CD14-positive monocyte (primary cell): Measurements from ENCODE around the gene DYNLT3. TPM values are rescaled to one million over a fixed set of nuclear protein-coding genes. Genes with fewer than 3 reads are reported as not detected.

Source experiments
- DNase-seq, 3 donors: peaks; one replicate each; pipeline ENCODE4 v3.0.0-alpha.2; 2011 to 2022
- H2AFZ ChIP-seq: 2 replicates; pipeline ENCODE4 v1.6.0; 2012; ENCODE audit warnings: mild to moderate bottlenecking, low read depth, low read length, inconsistent platforms; ENCODE audit not compliant: insufficient read depth, poor library complexity, severe bottlenecking
- H3K27ac ChIP-seq, 2 donors: 1 replicate in 1 of 2; 2 replicates in 1 of 2; pipeline ENCODE4 v1.5.1; 2012 to 2013; ENCODE audit warnings: low read length in 2 of 2, control low read depth in 1 of 2, inconsistent platforms in 1 of 2, low read depth in 1 of 2, mild to moderate bottlenecking in 1 of 2
- H3K27me3 ChIP-seq, 2 donors: one replicate each; pipeline versions ENCODE4 v1.6.0 to v1.6.1; 2011 to 2013; ENCODE audit warnings: low read length in 2 of 2; ENCODE audit not compliant: control insufficient read depth in 2 of 2, insufficient read depth in 2 of 2
- H3K36me3 ChIP-seq, 2 donors: replicated peaks in 1 of 2; 1 replicate in 1 of 2; 2 replicates in 1 of 2; pipeline versions ENCODE4 v1.5.1 to v1.6.1; 2012 to 2013; ENCODE audit warnings: low read length in 2 of 2, control low read depth in 1 of 2, inconsistent platforms in 1 of 2, mild to moderate bottlenecking in 1 of 2; ENCODE audit not compliant: insufficient read depth in 2 of 2, control insufficient read depth in 1 of 2
- H3K4me1 ChIP-seq, 2 donors: 1 replicate in 1 of 2; 2 replicates in 1 of 2; pipeline versions ENCODE4 v1.5.1 to v1.6.1; 2012 to 2013; ENCODE audit warnings: low read length in 2 of 2, control low read depth in 1 of 2, inconsistent platforms in 1 of 2, mild to moderate bottlenecking in 1 of 2, moderate library complexity in 1 of 2; ENCODE audit not compliant: insufficient read depth in 2 of 2, control insufficient read depth in 1 of 2
- H3K4me2 ChIP-seq: replicated peaks from 2 replicates; pipeline ENCODE3; 2012; ENCODE audit warnings: low read length, moderate library complexity, mild to moderate bottlenecking; ENCODE audit not compliant: poor library complexity, severe bottlenecking; ENCODE audit errors: extremely low read depth
- H3K4me3 ChIP-seq, 3 experiments: fragments of 200-600 bp in 1 of 3; sonication (generic) in 1 of 3; replicated peaks in 1 of 3; 1 replicate in 2 of 3; 2 replicates in 1 of 3; pipeline ENCODE4 v1.5.1; 2011 to 2013; ENCODE audit warnings: low read length in 3 of 3, mild to moderate bottlenecking in 3 of 3, control low read depth in 2 of 3, low read depth in 2 of 3, inconsistent platforms in 1 of 3, moderate library complexity in 1 of 3
- H3K79me2 ChIP-seq: 2 replicates; pipeline ENCODE4 v1.6.0; 2012; ENCODE audit warnings: mild to moderate bottlenecking, control low read depth, inconsistent platforms, low read length, moderate library complexity; ENCODE audit not compliant: insufficient read depth
- H3K9ac ChIP-seq: 2 replicates; pipeline ENCODE4 v1.6.0; 2017; ENCODE audit warnings: low read length, mild to moderate bottlenecking; ENCODE audit not compliant: insufficient read depth, poor library complexity, severe bottlenecking
- H3K9me3 ChIP-seq, 2 donors: replicated peaks in 1 of 2; 1 replicate in 1 of 2; 2 replicates in 1 of 2; pipeline versions ENCODE4 v1.5.1 to v1.6.1; 2012 to 2013; ENCODE audit warnings: low read length in 2 of 2, control low read depth in 1 of 2; ENCODE audit not compliant: control insufficient read depth in 1 of 2, insufficient read depth in 1 of 2
- H4K20me1 ChIP-seq: 2 replicates; pipeline ENCODE4 v1.6.0; 2012; ENCODE audit warnings: mild to moderate bottlenecking, low read length, control low read depth, moderate library complexity; ENCODE audit not compliant: insufficient read depth
- H3K27ac Mint-ChIP-seq, 7 donors: one replicate each; pipeline ENCODE4 v1.8.0; 2020; ENCODE audit warnings: mild to moderate bottlenecking in 7 of 7, mixed read lengths in 7 of 7, moderate library complexity in 6 of 7, inconsistent platforms in 2 of 7
- H3K27me3 Mint-ChIP-seq, 3 donors: one replicate each; pipeline ENCODE4 v1.8.0; 2021 to 2022; ENCODE audit warnings: low read depth in 3 of 3, mild to moderate bottlenecking in 3 of 3, mixed read lengths in 3 of 3, moderate library complexity in 3 of 3, inconsistent platforms in 1 of 3
- H3K36me3 Mint-ChIP-seq, 2 donors: one replicate each; pipeline ENCODE4 v1.8.0; 2020; ENCODE audit warnings: mixed read lengths in 2 of 2, inconsistent platforms in 1 of 2, mild to moderate bottlenecking in 1 of 2
- H3K4me1 Mint-ChIP-seq: one replicate; pipeline ENCODE4 v1.8.0; 2020; ENCODE audit warnings: mild to moderate bottlenecking, mixed read lengths
- H3K4me3 Mint-ChIP-seq, 2 donors: one replicate each; pipeline ENCODE4 v1.8.0; 2020; ENCODE audit warnings: mild to moderate bottlenecking in 2 of 2, mixed read lengths in 2 of 2, moderate library complexity in 1 of 2
- H3K9me3 Mint-ChIP-seq, 7 donors: one replicate each; pipeline ENCODE4 v1.8.0; 2020 to 2022; ENCODE audit warnings: mixed read lengths in 7 of 7, mild to moderate bottlenecking in 6 of 7, moderate library complexity in 6 of 7, inconsistent platforms in 2 of 7
- WGBS: methylation state at CpG from one replicate; pipeline ENCODE4 v1.1.5; 2013; ENCODE audit warnings: missing lambda C conversion rate; ENCODE audit not compliant: insufficient coverage; 5-methylcytosine and 5-hydroxymethylcytosine counted together
- intact Hi-C, 2 donors: fragments of 100-400 bp; cut with micrococcal nuclease; formaldehyde crosslinking; loops; one replicate each; pipeline versions ENCODE4 v1.15.0 to v1.15.1; 2023
- polyA plus RNA-seq, 3 donors: library from polyadenylated mRNA; depleted of rRNA in 1 of 3; unstranded in 2 of 3; stranded (reverse) in 1 of 3; fragments of 300-500 nt in 2 of 3; fragments of >200 nt in 1 of 3; fragmentation: Illumina TruSeq in 2 of 3; gene quantifications; 1 replicate in 2 of 3; 2 replicates in 1 of 3; pipeline ENCODE4 v1.2.3, GENCODE V29; 2012 to 2021
- TF ChIP-seq, protein P1 (sequence below): fragments of 200-600 bp; IDR thresholded peaks from one replicate; pipeline ENCODE4 v1.8.0; 2022; ENCODE audit warnings: antibody characterized with exemption, mild to moderate bottlenecking

The DYNLT3 gene
- polyA plus RNA-seq, 3 donors: 9.4 to 21.9 (median 15.2) TPM

DNA sequence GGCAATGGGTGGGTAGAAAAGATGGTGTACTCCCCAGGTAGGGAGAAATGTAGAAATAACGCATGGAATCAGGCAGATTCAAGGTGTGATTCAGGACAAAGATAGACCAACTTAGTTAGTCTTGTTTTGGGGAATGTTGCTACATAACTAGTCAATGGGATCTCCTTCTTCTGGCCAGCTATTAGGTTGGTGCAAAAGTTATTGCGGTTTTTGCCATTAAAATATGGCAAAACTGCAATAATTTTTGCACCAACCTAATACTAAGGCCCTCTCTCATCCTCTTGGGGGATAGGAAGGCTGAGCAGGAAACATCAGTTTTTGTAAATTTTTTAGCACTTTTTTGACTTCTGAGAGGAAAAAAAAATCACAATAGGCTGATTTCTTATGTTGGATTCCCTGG is 44.3 kb downstream of the DYNLT3 start:
- DNase-seq: no peak
- Histone ChIP-seq H2AFZ (no peak overlapping the region), H3K27me3 (peaks cover 0 to 2% of the 10 kb centered on the region in 2 donors), H3K4me1 (peaks cover 85 to 99% of the 10 kb centered on the region in 2 donors), H3K79me2 (peaks cover 62% of the 10 kb centered on the region), H3K27ac (peak overlapping the region in 1 of 2 donors; percentile 79), H3K4me3 (peak overlapping the region in 1 of 3 experiments; percentile 31), H3K9me3 (no peaks in the 10 kb centered on the region), H3K4me2 (peak overlapping the region; percentile 43), H4K20me1 (peaks cover 4% of the 10 kb centered on the region), H3K36me3 (peaks cover 83 to 91% of the 10 kb centered on the region in 2 donors), H3K9ac (no peak overlapping the region)
- H3K4me1 Mint-ChIP-seq: peaks cover 72% of the 10 kb centered on the region
- TF ChIP-seq, protein P1, sequence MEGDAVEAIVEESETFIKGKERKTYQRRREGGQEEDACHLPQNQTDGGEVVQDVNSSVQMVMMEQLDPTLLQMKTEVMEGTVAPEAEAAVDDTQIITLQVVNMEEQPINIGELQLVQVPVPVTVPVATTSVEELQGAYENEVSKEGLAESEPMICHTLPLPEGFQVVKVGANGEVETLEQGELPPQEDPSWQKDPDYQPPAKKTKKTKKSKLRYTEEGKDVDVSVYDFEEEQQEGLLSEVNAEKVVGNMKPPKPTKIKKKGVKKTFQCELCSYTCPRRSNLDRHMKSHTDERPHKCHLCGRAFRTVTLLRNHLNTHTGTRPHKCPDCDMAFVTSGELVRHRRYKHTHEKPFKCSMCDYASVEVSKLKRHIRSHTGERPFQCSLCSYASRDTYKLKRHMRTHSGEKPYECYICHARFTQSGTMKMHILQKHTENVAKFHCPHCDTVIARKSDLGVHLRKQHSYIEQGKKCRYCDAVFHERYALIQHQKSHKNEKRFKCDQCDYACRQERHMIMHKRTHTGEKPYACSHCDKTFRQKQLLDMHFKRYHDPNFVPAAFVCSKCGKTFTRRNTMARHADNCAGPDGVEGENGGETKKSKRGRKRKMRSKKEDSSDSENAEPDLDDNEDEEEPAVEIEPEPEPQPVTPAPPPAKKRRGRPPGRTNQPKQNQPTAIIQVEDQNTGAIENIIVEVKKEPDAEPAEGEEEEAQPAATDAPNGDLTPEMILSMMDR: no peak
- peak overlapping the region; percentile 68 to 95 (median 83) for H3K27ac Mint-ChIP-seq
- no peaks in the 10 kb centered on the region for H3K9me3 Mint-ChIP-seq
- peaks cover 78 to 90% of the 10 kb centered on the region in 2 donors for H3K36me3 Mint-ChIP-seq
- peak overlapping the region in 1 of 2 donors; percentile 0 for H3K4me3 Mint-ChIP-seq
- H3K27me3 Mint-ChIP-seq: peaks cover 0 to 3% (median 0%) of the 10 kb centered on the region in 3 donors
- 100% methylated on average over 1 of the region's 2 CpGs for WGBS
- intact Hi-C loops: no loop called here

DNA sequence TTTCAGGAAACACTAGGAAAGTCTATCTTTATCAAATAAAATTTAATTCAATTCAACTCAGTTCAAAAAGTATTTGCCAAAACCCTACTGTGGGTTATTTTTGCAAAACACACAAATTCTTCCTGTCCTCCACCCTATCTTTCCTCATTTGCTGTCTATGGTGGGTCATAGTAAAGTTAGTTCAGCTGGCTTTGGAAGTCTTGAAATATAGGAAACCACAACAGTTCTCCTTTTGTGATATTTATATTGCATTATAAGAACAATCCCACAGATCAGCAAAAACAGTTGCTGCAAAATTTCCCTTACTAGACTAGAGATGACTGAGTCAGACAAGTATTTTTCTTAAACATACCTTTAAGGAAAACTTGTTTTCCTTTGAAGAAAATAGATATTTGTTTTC is 45.3 kb downstream of the DYNLT3 start:
- Mint-ChIP-seq H3K4me3 (no peak overlapping the region), H3K27me3 (peaks cover 0 to 3% (median 0%) of the 10 kb centered on the region in 3 donors), H3K4me1 (peaks cover 76% of the 10 kb centered on the region), H3K27ac (peak overlapping the region; percentile 83 to 97 (median 89)), H3K9me3 (no peaks in the 10 kb centered on the region), H3K36me3 (peaks cover 81 to 93% of the 10 kb centered on the region in 2 donors)
- intact Hi-C loops: no loop called here
- Histone ChIP-seq H3K79me2 (peaks cover 65% of the 10 kb centered on the region), H2AFZ (no peak overlapping the region), H3K27ac (peak overlapping the region in 1 of 2 donors; percentile 79), H3K27me3 (peaks cover 0 to 2% of the 10 kb centered on the region in 2 donors), H3K4me2 (peak overlapping the region; percentile 43), H3K9me3 (no peaks in the 10 kb centered on the region), H3K9ac (no peak overlapping the region), H3K4me1 (peaks cover 88 to 100% of the 10 kb centered on the region in 2 donors), H4K20me1 (peaks cover 4% of the 10 kb centered on the region), H3K4me3 (peak overlapping the region in 1 of 3 experiments; percentile 31), H3K36me3 (peaks cover 85 to 91% of the 10 kb centered on the region in 2 donors)
- peak; percentile 36 to 85 (median 76) for DNase-seq
- TF ChIP-seq, protein P1: no peak
